Left renal pelvis (tissue), 4 donors: ENCODE data around the gene SCYGR1. TPM values are rescaled to one million over a fixed set of nuclear protein-coding genes. Genes with fewer than 3 reads are reported as not detected.
"Not testable (repeated sequence)": the region's sequence is repeated elsewhere in the genome, so short reads cannot be mapped to it uniquely, and the experiment has no call there.

Experiments used
- DNase-seq, 4 donors: peaks; one replicate each; pipeline ENCODE4 v3.0.0-alpha.2; 2013; ENCODE audit warnings: low read depth in 4 of 4, low spot score in 3 of 4
- polyA plus RNA-seq, 4 donors: library from polyadenylated mRNA; unstranded; fragments of 120-200 nt; gene quantifications; one replicate each; pipeline ENCODE4 v1.2.1, GENCODE V29; 2013; ENCODE audit not compliant: insufficient read length in 4 of 4

The SCYGR1 gene
- polyA plus RNA-seq, 4 donors, result not detected

DNA sequence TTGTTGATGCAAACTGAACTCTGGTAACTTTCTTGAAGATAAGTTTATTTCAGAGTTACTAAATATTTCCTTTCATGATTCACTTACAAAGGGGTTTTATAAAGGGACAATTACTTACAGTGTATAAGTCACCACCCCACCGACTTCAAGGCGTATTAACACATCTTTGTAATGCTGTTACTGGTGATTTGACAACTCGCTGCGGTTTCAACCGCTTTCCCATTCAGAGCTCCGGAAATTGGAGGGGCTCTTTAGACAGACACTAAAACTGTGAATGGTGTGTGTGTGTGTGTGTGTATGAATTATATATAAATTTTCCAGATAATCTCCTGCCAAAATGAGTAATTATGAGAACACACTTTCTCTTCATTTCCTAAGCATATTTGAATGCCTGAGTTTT lies 13.6 kb downstream of the SCYGR1 start:
- no peak for DNase-seq

- no peak for DNase-seq
Observed at GRCh38 chr2:227373389-227373788, 14.4 kb downstream of the SCYGR1 start.

- DNase-seq, result no peak
Observed at GRCh38 chr2:227370791-227371312, 16.9 kb downstream of the SCYGR1 start.

DNA sequence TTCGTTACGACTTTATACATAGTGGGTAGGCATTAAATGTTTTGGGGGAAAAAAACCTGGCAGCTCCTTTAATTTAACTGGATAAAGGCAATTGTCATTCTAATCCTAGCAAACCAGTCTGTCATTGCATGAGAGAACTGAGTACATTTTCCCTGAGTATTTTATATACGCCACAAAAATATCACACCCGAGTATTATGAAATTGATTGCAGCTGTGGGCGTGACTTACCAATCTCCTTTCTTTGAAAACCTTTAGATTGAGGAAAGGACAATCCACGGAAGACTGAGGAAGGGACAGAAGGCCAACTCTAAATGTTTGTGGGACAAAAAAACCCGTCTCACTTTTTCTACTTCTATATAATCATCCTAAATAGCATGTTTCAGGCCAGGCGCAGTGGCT lies 17.7 kb downstream of the SCYGR1 start:
- DNase-seq, result no peak

DNA sequence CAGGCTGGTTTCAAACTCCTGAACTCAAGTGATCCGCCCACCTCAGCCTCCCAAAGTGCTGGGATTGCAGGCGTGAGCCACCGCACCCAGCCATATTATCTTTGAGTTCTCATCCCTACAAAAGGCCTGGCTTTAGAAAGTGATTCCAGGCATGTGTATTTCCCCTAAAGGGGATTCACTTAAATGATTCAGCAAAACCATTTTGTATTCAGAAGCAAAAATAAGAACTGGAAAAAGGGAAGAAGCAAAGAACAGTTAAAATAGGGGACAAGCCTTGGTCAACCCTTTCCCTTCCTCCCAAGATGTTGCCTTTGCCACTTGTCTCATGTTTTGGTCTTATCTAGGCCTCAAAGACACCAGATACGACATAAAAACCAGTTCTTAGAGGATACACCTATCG lies 19.2 kb downstream of the SCYGR1 start:
- no peak for DNase-seq

- DNase-seq, result no peak
Observed at GRCh38 chr2:227367427-227367795, 20.3 kb downstream of the SCYGR1 start.

GRCh38 chr2:227366769-227367426 lies 20.9 kb downstream of the SCYGR1 start:
- DNase-seq, result no peak

DNA sequence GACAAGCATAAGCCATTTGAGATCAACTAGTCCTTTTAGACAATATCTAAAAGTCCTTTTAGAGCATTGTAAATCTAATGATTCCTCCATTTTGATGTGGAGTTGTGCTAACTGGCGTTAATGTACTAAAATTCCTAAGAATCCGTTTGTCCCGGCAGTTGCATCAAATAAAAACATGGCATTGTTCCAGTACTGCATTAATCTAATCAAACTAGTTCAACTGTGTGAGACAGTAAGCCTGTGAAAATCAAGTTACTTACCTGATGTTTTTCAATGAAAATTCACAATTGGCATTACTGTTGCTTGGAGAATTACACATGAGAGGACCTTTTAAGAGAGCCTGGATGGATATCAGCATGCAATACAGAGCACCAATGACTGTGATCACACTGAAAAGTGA lies 21.9 kb downstream of the SCYGR1 start:
- DNase-seq, result no peak

GRCh38 chr2:227364585-227365263 lies 23.0 kb downstream of the SCYGR1 start:
- DNase-seq, result not testable (repeated sequence)

GRCh38 chr2:227363756-227364155 lies 24.0 kb downstream of the SCYGR1 start:
- DNase-seq, result no peak

DNA sequence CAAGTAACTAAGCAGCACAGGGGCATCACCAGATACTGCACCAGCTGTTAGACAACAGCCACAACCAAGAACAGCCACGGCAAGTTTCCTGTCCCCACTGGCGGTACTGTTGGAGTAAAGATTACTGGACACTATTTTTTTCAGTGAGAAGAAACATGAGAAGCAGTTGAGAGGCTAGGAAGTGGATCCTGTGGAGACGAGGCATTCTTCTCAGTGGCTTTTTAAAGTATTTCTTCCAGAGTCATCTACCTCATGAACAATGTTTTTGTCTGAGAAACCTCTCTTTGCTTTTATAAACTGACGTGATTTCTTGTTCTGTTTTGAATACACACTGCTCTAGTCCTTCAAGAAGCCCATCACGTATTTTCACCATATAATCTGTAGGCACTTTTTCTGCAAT lies 27.4 kb downstream of the SCYGR1 start:
- DNase-seq, result no peak

DNA sequence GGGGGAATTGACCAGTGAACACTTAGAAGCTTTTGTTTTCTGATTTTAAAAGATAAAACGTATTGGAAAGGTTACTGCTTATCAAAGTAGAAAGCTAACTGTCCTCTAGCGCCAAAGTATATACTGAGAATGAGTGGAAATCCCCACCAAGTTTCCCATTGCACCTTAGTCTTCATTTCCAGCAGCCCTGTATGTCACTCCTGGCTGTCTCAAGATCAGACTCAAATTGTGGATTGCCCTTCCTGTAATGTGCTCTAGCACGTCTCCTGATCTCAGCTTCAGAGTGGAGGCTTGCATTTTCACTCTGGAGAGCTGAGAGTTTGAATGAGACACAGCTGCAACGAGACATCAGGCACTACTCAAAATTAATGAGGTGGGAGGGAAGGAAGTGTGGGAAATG lies 36.1 kb downstream of the SCYGR1 start:
- no peak for DNase-seq

- DNase-seq, result no peak
Observed at GRCh38 chr2:227349989-227350612, 37.6 kb downstream of the SCYGR1 start.

- DNase-seq, result no peak
Observed at GRCh38 chr2:227348324-227348723, 39.4 kb downstream of the SCYGR1 start.

DNA sequence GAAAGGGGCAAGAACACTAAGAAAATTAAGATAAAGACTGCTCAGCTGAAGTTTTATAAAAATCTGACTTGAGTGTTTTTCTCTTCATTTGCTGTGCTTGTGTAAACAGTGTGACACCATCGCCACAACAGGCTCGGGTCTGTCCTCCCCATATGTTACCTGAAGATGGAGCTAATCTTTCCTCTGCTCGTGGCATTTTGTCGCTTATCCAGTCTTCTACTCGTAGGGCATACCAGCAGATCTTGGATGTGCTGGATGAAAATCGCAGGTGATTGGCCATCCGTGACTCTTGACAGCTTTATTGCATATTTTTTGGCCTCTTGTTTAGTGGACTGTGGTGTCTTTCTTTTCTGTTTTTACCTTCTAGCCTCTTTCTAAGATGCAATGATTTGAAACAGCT lies 40.6 kb downstream of the SCYGR1 start:
- no peak for DNase-seq

GRCh38 chr2:227344231-227344630 lies 43.5 kb downstream of the SCYGR1 start:
- DNase-seq, result no peak

GRCh38 chr2:227341553-227341952 lies 46.2 kb downstream of the SCYGR1 start:
- DNase-seq, result no peak

DNA sequence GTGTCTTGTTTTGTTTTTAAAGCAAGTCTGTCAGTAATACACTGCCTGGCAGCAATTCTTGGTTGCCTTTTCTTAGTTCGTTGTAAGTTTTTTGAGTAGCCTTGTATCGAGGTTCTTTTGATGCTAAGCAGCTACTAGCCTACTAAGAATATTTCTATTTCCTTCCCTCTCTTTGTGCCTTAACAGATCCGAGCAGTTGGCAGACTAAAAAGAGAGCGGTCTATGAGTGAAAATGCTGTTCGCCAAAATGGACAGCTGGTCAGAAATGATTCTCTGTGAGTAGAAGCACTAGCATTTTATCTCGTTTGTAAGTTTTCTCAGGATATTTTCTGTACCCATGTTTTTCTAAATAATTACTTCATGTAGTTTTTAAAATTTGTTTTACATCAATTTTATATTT lies 47.6 kb downstream of the SCYGR1 start:
- no peak for DNase-seq

DNA sequence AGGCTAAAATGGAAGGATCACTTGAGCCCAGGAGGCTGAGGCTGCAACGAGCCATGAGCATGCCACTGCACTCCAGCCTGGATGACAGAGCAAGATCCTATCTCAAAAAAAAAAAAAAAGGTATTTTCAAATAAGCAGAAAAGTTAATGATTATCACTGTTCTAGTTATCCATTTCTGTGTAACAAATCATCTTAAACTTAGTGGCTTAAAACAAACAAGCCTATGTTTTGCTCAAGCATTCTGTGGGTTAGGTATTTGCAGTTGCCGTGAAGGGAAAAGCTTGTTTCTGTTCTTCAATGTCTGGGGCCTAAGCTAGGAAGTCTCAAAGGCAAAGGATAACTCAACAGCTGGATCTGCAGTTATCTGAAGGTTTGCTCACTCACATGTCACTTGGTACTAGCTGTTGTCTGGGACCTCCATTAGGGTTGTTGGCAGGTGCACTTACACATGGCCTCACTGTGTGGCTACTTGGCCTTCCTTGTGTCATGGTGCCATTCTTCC lies 48.6 kb downstream of the SCYGR1 start:
- DNase-seq, result no peak
